Lower lobe of right lung (tissue), 2 donors: ENCODE measurements around the gene FAM171A1. TPM values are rescaled to one million over a fixed set of nuclear protein-coding genes. Genes with fewer than 3 reads are reported as not detected.

Experiments
- ATAC-seq, 2 donors: fragments of 200-7000 bp; cut with Tn5 transposase; one replicate each; pipeline ENCODE4 v1.9.1; 2020 to 2022; ENCODE audit warnings: mild to moderate bottlenecking in 2 of 2, moderate library complexity in 2 of 2
- DNase-seq: peaks from one replicate; pipeline ENCODE4 v3.0.0-alpha.2; 2020
- H3K27ac ChIP-seq: fragments of 200-600 bp; one replicate; pipeline ENCODE4 v1.8.0; 2022
- H3K27me3 ChIP-seq: fragments of 200-600 bp; one replicate; pipeline ENCODE4 v1.8.0; 2022; ENCODE audit warnings: low read depth
- H3K36me3 ChIP-seq: fragments of 200-600 bp; one replicate; pipeline ENCODE4 v1.8.0; 2022; ENCODE audit warnings: mild to moderate bottlenecking
- H3K4me1 ChIP-seq: fragments of 200-600 bp; one replicate; pipeline ENCODE4 v1.8.0; 2022
- H3K4me3 ChIP-seq: fragments of 200-600 bp; one replicate; pipeline ENCODE4 v1.8.0; 2022; ENCODE audit warnings: mild to moderate bottlenecking
- H3K9me3 ChIP-seq: fragments of 200-600 bp; one replicate; pipeline ENCODE4 v1.8.0; 2022
- intact Hi-C: fragments of 100-400 bp; cut with DNase I; formaldehyde crosslinking; loops from one replicate; pipeline ENCODE4 v1.11.0; 2022
- total RNA-seq: library from RNA; stranded (reverse); fragmentation: NEBNext Ultra II Directional; extraction: Animal tissue kit (Norgen Biotek cat#: 25700); gene quantifications from one replicate; pipeline ENCODE4 v1.2.1, GENCODE V29; 2021
- TF ChIP-seq, protein P1 (sequence below): fragments of 200-600 bp; IDR thresholded peaks from one replicate; pipeline ENCODE4 v1.8.0; 2022; ENCODE audit warnings: antibody characterized with exemption, mild to moderate bottlenecking
- donor health status: DM: no; HTN: yes; CAD: no; lungs with severe emphysema.

The FAM171A1 gene
- total RNA-seq, 1 donor from 2014 or later: 14.0 TPM

GRCh38 chr10:15313843-15314242 is 57.2 kb downstream of the FAM171A1 start:
- intact Hi-C loops: no loop called here
- H3K4me3 ChIP-seq: no peak overlapping the region
- ATAC-seq (peak; percentile 29 to 56), DNase-seq (no peak)
- H3K27me3 ChIP-seq: no peaks in the 10 kb centered on the region
- H3K9me3 ChIP-seq: no peaks in the 10 kb centered on the region
- peak overlapping the region; percentile 41 for H3K27ac ChIP-seq
- TF ChIP-seq, protein P1, sequence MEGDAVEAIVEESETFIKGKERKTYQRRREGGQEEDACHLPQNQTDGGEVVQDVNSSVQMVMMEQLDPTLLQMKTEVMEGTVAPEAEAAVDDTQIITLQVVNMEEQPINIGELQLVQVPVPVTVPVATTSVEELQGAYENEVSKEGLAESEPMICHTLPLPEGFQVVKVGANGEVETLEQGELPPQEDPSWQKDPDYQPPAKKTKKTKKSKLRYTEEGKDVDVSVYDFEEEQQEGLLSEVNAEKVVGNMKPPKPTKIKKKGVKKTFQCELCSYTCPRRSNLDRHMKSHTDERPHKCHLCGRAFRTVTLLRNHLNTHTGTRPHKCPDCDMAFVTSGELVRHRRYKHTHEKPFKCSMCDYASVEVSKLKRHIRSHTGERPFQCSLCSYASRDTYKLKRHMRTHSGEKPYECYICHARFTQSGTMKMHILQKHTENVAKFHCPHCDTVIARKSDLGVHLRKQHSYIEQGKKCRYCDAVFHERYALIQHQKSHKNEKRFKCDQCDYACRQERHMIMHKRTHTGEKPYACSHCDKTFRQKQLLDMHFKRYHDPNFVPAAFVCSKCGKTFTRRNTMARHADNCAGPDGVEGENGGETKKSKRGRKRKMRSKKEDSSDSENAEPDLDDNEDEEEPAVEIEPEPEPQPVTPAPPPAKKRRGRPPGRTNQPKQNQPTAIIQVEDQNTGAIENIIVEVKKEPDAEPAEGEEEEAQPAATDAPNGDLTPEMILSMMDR: no peak
- H3K36me3 ChIP-seq: no peaks in the 10 kb centered on the region
- peaks cover 22% of the 10 kb centered on the region for H3K4me1 ChIP-seq

DNA sequence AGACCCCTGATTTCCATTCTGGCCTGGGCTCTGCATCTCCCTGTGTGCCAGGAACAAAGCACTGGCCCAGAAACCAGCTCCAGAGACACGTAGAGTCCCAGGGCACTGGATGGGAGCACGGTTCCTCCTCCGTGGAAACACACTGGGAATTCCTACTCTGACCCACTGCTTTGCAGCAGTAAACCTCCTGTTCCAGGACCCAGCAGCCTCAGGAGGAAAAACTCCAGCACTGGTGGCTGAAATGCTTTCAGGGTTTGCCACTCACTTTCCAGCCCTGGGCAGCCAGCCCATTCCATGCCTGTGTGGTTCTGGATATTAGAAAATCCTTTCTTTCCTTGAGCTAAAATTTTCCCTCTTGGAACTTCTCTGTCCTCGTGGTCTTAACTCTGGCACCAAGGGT is 58.0 kb downstream of the FAM171A1 start:
- no peaks in the 10 kb centered on the region for H3K36me3 ChIP-seq
- H3K9me3 ChIP-seq: no peaks in the 10 kb centered on the region
- peaks cover 22% of the 10 kb centered on the region for H3K4me1 ChIP-seq
- H3K4me3 ChIP-seq: no peak overlapping the region
- TF ChIP-seq, protein P1: no peak
- ATAC-seq: no peak
- DNase-seq: no peak
- intact Hi-C loops: no loop called here
- H3K27me3 ChIP-seq: no peaks in the 10 kb centered on the region
- H3K27ac ChIP-seq: peak overlapping the region; percentile 18

GRCh38 chr10:15311569-15312280 is 59.4 kb downstream of the FAM171A1 start:
- H3K27ac ChIP-seq: no peak overlapping the region
- peaks cover 22% of the 10 kb centered on the region for H3K4me1 ChIP-seq
- H3K27me3 ChIP-seq: no peaks in the 10 kb centered on the region
- no peaks in the 10 kb centered on the region for H3K9me3 ChIP-seq
- DNase-seq: no peak
- ATAC-seq: no peak
- intact Hi-C loops: no loop called here
- TF ChIP-seq, protein P1: no peak
- H3K36me3 ChIP-seq: no peaks in the 10 kb centered on the region
- H3K4me3 ChIP-seq: no peak overlapping the region

DNA sequence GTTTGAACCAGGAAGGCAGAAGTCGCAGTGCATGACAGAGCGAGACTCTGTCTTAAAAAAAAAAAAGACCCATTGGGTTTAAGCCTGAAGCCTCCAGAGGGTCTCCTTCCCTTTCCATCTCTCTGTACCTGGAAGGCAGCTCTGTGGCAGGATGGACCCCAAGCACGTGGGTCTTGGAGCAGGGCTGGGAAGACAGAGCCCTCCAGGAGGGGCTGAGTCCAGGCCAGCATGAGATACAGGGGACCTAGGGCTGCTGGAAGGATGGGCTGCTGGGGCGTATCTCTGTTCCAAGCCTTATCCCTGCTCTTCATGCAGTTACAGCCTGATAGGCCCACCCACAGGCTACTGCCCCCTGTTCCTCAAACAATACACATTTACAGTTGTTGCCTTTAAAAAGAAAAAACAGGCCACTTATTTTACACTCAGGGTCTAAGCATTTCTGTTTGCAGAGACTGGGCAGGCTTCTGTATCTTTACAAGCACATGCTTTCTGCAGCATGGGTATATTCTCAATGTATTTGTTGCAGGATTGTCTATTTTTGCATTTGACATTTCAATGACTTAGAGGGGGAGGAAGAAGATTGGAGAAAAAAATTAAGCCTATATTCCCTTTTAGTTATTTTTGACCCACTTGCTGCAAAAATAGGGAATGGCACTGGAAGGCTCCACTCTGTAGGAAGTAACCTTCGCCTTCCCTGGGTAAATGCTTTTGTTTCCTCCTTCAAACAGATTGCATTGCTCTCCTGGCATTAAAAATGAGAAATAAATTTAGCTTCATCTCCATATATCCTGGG is 60.1 kb downstream of the FAM171A1 start:
- Histone ChIP-seq H3K27me3 (no peaks in the 10 kb centered on the region), H3K9me3 (no peaks in the 10 kb centered on the region), H3K4me1 (peaks cover 22% of the 10 kb centered on the region), H3K36me3 (no peaks in the 10 kb centered on the region), H3K4me3 (no peak overlapping the region), H3K27ac (no peak overlapping the region)
- TF ChIP-seq, protein P1: no peak
- intact Hi-C loops: no loop called here
- no peak for ATAC-seq
- DNase-seq: no peak

DNA sequence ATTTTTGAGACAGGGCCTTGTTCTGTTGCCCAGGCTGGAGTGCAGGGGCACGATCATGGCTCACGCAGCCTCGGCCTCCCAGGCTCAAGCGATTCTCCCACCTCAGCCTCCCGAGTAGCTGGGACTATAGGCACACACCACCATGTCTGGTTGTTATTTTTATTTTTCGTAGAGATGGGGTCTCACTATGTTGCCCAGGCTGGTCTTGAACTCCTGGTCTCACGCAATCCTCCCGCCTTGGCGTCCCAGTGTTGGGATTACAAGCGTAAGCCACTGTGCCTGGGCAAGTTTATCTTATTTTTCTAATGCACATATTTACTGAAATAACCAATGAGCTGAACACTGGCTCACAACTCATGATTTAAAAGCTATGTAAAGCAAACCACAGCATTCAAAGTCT is 61.9 kb downstream of the FAM171A1 start:
- DNase-seq: no peak
- no peaks in the 10 kb centered on the region for H3K27me3 ChIP-seq
- H3K9me3 ChIP-seq: no peaks in the 10 kb centered on the region
- ATAC-seq: no peak
- H3K4me3 ChIP-seq: no peak overlapping the region
- intact Hi-C loops: no loop called here
- TF ChIP-seq, protein P1: no peak
- H3K36me3 ChIP-seq: no peaks in the 10 kb centered on the region
- H3K4me1 ChIP-seq: peaks cover 16% of the 10 kb centered on the region
- H3K27ac ChIP-seq: no peak overlapping the region
